LNCaP clone FGC (cell line): ENCODE results near the gene DCAF8.

Experiments used
- DNase-seq: peaks from one replicate; pipeline ENCODE4 v3.0.0-alpha.2; 2011; ENCODE audit warnings: low read depth
- H3K4me3 ChIP-seq: 2 replicates; pipeline ENCODE4 v1.5.1; 2011; ENCODE audit warnings: mild to moderate bottlenecking, low read depth, low read length, control low read depth
- TF ChIP-seq, protein P1 (sequence below): IDR thresholded peaks from 2 replicates; pipeline ENCODE4 v1.5.1; 2012; ENCODE audit warnings: mild to moderate bottlenecking; ENCODE audit not compliant: control insufficient read depth, insufficient read depth; ENCODE audit errors: extremely low read depth

DCAF8 gene

DNA sequence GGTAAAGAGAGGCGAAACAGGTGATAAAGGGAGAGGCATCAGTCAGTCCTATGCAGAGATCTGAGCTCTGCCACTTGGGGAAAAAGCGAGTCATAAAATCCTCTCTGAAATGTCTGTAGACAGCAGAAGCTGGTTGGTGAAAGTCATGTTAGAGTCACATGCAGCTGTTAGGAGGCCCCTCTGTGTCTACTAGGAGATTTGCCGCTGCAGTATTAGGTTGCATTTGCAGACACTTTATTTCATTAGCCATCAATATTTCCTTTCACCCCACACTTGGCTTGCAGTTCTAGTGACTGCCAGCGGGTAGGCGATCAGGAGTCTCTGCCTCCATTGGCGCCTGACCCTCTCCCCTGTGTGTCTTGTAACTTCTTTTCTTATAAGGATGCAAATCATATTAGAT is 94.8 kb downstream of the DCAF8 start:
- H3K4me3 ChIP-seq = no peak overlapping the region
- TF ChIP-seq, protein P1, sequence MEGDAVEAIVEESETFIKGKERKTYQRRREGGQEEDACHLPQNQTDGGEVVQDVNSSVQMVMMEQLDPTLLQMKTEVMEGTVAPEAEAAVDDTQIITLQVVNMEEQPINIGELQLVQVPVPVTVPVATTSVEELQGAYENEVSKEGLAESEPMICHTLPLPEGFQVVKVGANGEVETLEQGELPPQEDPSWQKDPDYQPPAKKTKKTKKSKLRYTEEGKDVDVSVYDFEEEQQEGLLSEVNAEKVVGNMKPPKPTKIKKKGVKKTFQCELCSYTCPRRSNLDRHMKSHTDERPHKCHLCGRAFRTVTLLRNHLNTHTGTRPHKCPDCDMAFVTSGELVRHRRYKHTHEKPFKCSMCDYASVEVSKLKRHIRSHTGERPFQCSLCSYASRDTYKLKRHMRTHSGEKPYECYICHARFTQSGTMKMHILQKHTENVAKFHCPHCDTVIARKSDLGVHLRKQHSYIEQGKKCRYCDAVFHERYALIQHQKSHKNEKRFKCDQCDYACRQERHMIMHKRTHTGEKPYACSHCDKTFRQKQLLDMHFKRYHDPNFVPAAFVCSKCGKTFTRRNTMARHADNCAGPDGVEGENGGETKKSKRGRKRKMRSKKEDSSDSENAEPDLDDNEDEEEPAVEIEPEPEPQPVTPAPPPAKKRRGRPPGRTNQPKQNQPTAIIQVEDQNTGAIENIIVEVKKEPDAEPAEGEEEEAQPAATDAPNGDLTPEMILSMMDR = no peak
- no peak for DNase-seq

GRCh38 chr1:160167056-160167455 is 95.3 kb downstream of the DCAF8 start:
- no peak overlapping the region for H3K4me3 ChIP-seq
- TF ChIP-seq, protein P1 = no peak
- no peak for DNase-seq

GRCh38 chr1:160166166-160166868 is 96.0 kb downstream of the DCAF8 start:
- no peak overlapping the region for H3K4me3 ChIP-seq
- DNase-seq = no peak
- TF ChIP-seq, protein P1 = no peak
